Calu3 (cell line): Measurements from ENCODE around the gene MACROD2. TPM values are rescaled to one million over a fixed set of nuclear protein-coding genes. Genes with fewer than 3 reads are reported as not detected.

Experiments used
- BruUV-seq: library from RNA; stranded (reverse); fragments of 400-500 nt; replicated peaks from 2 replicates; lab custom pipeline; 2021; lab: Mats Ljungman, UMichigan
- CTCF ChIA-PET: fragments of 300-600 bp; sonication (Branson Sonifier 250); formaldehyde crosslinking; loops from one replicate; lab custom pipeline; 2022; ENCODE audit warnings: antibody characterized with exemption; lab: Charles Lee
- DNase-seq: peaks from one replicate; pipeline ENCODE4 v3.0.0; 2022
- H3K27ac Mint-ChIP-seq: one replicate; pipeline ENCODE4 v1.8.0; 2022; ENCODE audit warnings: mixed read lengths; ENCODE audit not compliant: unreplicated experiment
- H3K27me3 Mint-ChIP-seq: one replicate; pipeline ENCODE4 v1.8.0; 2022; ENCODE audit warnings: mixed read lengths; ENCODE audit not compliant: unreplicated experiment
- H3K36me3 Mint-ChIP-seq: one replicate; pipeline ENCODE4 v1.8.0; 2022; ENCODE audit warnings: mild to moderate bottlenecking, moderate library complexity, mixed read lengths; ENCODE audit not compliant: insufficient read depth, unreplicated experiment
- H3K4me1 Mint-ChIP-seq: one replicate; pipeline ENCODE4 v1.8.0; 2022; ENCODE audit warnings: mild to moderate bottlenecking, low read depth, mixed read lengths; ENCODE audit not compliant: unreplicated experiment
- H3K4me3 Mint-ChIP-seq: one replicate; pipeline ENCODE4 v1.8.0; 2022; ENCODE audit warnings: mild to moderate bottlenecking, low read depth, moderate library complexity, mixed read lengths; ENCODE audit not compliant: unreplicated experiment
- H3K9me3 Mint-ChIP-seq: one replicate; pipeline ENCODE4 v1.8.0; 2022; ENCODE audit warnings: low read depth, mixed read lengths; ENCODE audit not compliant: unreplicated experiment
- CTCF ChIP-seq: fragments of 200-600 bp; IDR thresholded peaks from one replicate; pipeline ENCODE4 v1.8.0; 2022; ENCODE audit warnings: antibody characterized with exemption; ENCODE audit not compliant: unreplicated experiment
- intact Hi-C: fragments of 100-400 bp; cut with micrococcal nuclease; formaldehyde crosslinking; loops from one replicate; pipeline ENCODE4 v1.10.0; 2022; ENCODE audit not compliant: unreplicated experiment
- total RNA-seq: library from RNA; stranded (reverse); gene quantifications from 2 replicates; pipeline ENCODE4 v1.2.3, GENCODE V29; 2022

MACROD2 gene
- total RNA-seq, 1 experiment from 2014 or later, result 29.4 TPM

DNA sequence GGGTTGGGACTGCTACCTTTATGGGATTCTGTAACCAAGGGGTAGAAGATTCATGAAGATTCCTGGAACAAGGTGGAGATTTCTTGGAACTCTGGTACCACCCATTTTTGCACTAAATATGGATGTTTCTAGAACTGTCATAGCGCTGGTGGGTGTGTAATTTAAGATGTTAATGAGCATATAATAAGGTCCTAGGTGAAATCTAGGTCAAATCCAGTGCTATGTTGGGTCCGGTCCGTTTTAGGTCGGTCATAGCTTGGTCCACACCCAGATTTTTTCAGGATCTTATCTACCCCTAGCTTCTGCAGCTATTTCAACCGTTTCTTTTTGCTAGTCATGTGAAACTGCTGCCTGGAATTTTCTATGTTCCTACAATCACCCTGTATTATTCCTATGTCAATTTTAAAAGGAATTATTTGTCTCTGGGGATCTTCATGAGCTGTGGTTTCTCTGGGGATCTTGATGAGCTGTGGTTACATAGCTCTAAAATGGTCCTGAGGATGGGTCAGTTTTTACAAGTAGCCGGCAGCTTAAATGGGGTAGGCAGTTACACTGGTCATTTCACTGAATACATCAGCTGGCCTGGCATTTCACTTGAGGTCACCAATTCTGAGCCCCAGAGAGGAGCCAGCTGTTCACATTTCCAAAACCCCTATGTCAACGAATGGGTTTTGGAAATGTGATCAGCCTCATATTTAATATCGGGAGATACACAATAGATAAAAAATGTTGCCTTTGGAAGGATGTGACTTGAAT is 994.4 kb downstream of the MACROD2 start:
- intact Hi-C loops, result loop anchor here (10.0 kb wide), 2 partner anchors 65 to 655 kb away; partner anchors contain the start of gene FLRT3
- H3K27ac Mint-ChIP-seq, result no peak overlapping the region
- TF ChIP-seq CTCF, result no peak
- DNase-seq, result no peak
- H3K9me3 Mint-ChIP-seq, result no peaks in the 10 kb centered on the region
- H3K4me1 Mint-ChIP-seq, result peaks cover 6% of the 10 kb centered on the region
- no peak overlapping the region for H3K4me3 Mint-ChIP-seq
- CTCF ChIA-PET, result interaction anchor here (0.6 kb wide), 1 partner anchor 455 kb away, joined by 3 read pairs; no protein-coding TSS in a partner anchor
- H3K36me3 Mint-ChIP-seq, result no peaks in the 10 kb centered on the region
- no TSS peak for BruUV-seq
- H3K27me3 Mint-ChIP-seq, result no peaks in the 10 kb centered on the region

DNA sequence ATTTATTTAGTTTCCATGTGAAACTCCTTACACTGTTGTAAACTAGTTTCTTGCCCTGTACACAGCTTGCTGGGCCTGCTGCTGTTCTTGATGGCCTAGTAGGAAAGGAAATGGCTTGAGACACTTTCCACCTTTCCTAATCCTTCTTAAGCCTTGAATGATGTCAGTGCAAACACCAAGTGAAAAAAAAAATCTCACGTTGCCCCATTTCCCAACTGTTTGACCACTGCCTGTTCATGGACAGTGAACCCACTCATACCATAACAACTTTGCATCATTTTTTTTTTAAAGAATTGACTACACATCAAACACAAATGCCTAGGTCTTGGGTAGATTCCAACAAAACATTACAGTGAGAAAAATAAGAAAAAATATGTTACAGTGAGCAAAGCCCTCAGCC is 995.7 kb downstream of the MACROD2 start:
- no TSS peak for BruUV-seq
- TF ChIP-seq CTCF, result no peak
- intact Hi-C loops, result no loop called here

DNA sequence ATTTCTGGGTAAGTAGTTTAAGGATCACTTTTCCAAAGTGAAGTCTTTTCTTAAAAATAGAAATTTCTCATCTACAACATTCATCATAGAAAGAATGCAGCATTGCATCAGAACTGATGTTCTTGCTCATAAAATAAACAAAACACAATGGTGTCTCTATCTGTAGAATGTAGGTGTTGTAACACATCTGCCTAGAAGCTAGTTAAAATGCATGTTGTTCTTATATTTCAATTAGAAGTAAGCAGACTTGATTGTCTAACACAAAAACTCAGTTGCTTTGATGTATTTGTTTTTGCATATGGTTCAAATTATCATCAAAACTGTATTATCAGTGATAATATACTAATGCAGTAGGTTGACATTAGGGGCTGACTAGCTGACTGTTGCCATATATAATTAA is 996.8 kb downstream of the MACROD2 start:
- Mint-ChIP-seq H3K27me3 (no peaks in the 10 kb centered on the region), H3K4me3 (no peak overlapping the region), H3K9me3 (no peaks in the 10 kb centered on the region), H3K36me3 (no peaks in the 10 kb centered on the region), H3K27ac (no peak overlapping the region), H3K4me1 (no peaks in the 10 kb centered on the region)
- DNase-seq, result no peak
- CTCF ChIA-PET, result no interaction called here
- BruUV-seq, result no TSS peak
- intact Hi-C loops, result no loop called here
- no peak for TF ChIP-seq CTCF

More for the DNA sequence above, 995.7 kb downstream of the MACROD2 start:
- Mint-ChIP-seq H3K27me3 (no peaks in the 10 kb centered on the region), H3K4me1 (no peaks in the 10 kb centered on the region), H3K4me3 (no peak overlapping the region), H3K36me3 (no peaks in the 10 kb centered on the region), H3K9me3 (no peaks in the 10 kb centered on the region), H3K27ac (no peak overlapping the region)
- CTCF ChIA-PET, result no interaction called here
- no peak for DNase-seq

GRCh38 chr20:14992961-14993360 is 997.6 kb downstream of the MACROD2 start:
- H3K27ac Mint-ChIP-seq, result no peak overlapping the region
- no peak overlapping the region for H3K4me3 Mint-ChIP-seq
- no peaks in the 10 kb centered on the region for H3K4me1 Mint-ChIP-seq
- no TSS peak for BruUV-seq
- no peaks in the 10 kb centered on the region for H3K36me3 Mint-ChIP-seq
- no peaks in the 10 kb centered on the region for H3K27me3 Mint-ChIP-seq
- no peak for DNase-seq
- CTCF ChIA-PET, result interaction anchor here (0.6 kb wide), 1 partner anchor 82 kb away, joined by 3 read pairs; no protein-coding TSS in a partner anchor
- intact Hi-C loops, result no loop called here
- TF ChIP-seq CTCF, result no peak
- no peaks in the 10 kb centered on the region for H3K9me3 Mint-ChIP-seq
